Heart right ventricle (tissue), 16 donors: Measurements from ENCODE around the gene GASK1B. TPM values are rescaled to one million over a fixed set of nuclear protein-coding genes. Genes with fewer than 3 reads are reported as not detected.

Experiments
- ATAC-seq, 8 donors: fragments of 200-7000 bp; cut with Tn5 transposase; one replicate each; pipeline ENCODE4 v1.9.1; 2020; ENCODE audit warnings: mild to moderate bottlenecking in 8 of 8, moderate library complexity in 8 of 8, moderate number of reproducible peaks in 1 of 8
- DNase-seq, 2 donors: peaks; one replicate each; pipeline ENCODE4 v3.0.0-alpha.2; 2020
- H3K27ac ChIP-seq, 10 donors: fragments of 200-600 bp; sonication (generic) in 2 of 10; one replicate each; pipeline versions ENCODE4 v1.5.0 to v1.8.0; 2020 to 2022; ENCODE audit warnings: mild to moderate bottlenecking in 3 of 10
- H3K27me3 ChIP-seq, 7 donors: fragments of 200-600 bp; one replicate each; pipeline ENCODE4 v1.8.0; 2021 to 2022; ENCODE audit warnings: mild to moderate bottlenecking in 2 of 7
- H3K36me3 ChIP-seq, 9 donors: fragments of 200-600 bp; sonication (generic) in 1 of 9; one replicate each; pipeline versions ENCODE4 v1.5.0 to v1.8.0; 2020 to 2022; ENCODE audit warnings: mild to moderate bottlenecking in 2 of 9
- H3K4me1 ChIP-seq, 9 donors: fragments of 200-600 bp; sonication (generic) in 1 of 9; one replicate each; pipeline versions ENCODE4 v1.5.0 to v1.8.0; 2020 to 2022; ENCODE audit warnings: mild to moderate bottlenecking in 4 of 9
- H3K4me3 ChIP-seq, 10 donors: fragments of 200-600 bp; sonication (generic) in 2 of 10; one replicate each; pipeline versions ENCODE4 v1.5.0 to v1.8.0; 2020 to 2022; ENCODE audit warnings: mild to moderate bottlenecking in 7 of 10, moderate library complexity in 2 of 10
- H3K9me3 ChIP-seq, 11 donors: fragments of 200-600 bp in 10 of 11; sonication (generic) in 2 of 11; one replicate each; pipeline versions ENCODE4 v1.5.0 to v1.8.0; 2013 to 2022; ENCODE audit warnings: mild to moderate bottlenecking in 2 of 11, control low read depth in 1 of 11, moderate library complexity in 1 of 11
- CTCF ChIP-seq, 9 donors: fragments of 200-600 bp; sonication (generic) in 2 of 9; IDR thresholded peaks; one replicate each; pipeline versions ENCODE4 v1.5.0 to v1.8.0; 2021 to 2022; ENCODE audit warnings: antibody characterized with exemption in 9 of 9, mild to moderate bottlenecking in 5 of 9, moderate library complexity in 1 of 9
- WGBS, 2 donors: extraction: QIAGEN DNeasy Blood & Tissue Kit; methylation state at CpG; one replicate each; pipeline ENCODE4 v1.1.7; 2013; ENCODE audit warnings: inconsistent platforms in 1 of 2; 5-methylcytosine and 5-hydroxymethylcytosine counted together
- intact Hi-C, 10 donors: fragments of 100-400 bp; cut with DNase I; formaldehyde crosslinking; loops; one replicate each; pipeline versions ENCODE4 v1.11.1 to v1.14.2; 2022
- polyA plus RNA-seq, 2 donors: library from polyadenylated mRNA; stranded (reverse); fragments of 200-250 nt; gene quantifications; one replicate each; pipeline ENCODE4 v1.2.3, GENCODE V29; 2013
- total RNA-seq, 10 donors: library from RNA; stranded (reverse); fragmentation: NEBNext Ultra II Directional in 3 of 10; extraction: Animal tissue kit (Norgen Biotek cat#: 25700) in 3 of 10; gene quantifications; one replicate each; pipeline versions ENCODE4 v1.2.1 to v1.2.4, GENCODE V29; 2021 to 2023
- donor health status: Arrhythmogenic right ventricular cardiomyopathy.
- donor health status: ischemic (EF 13 %, LVEDD 7.1; RV severe dilation, severe dysfunction).
- donor health status: healthy with polysubstance abuse.
- donor health status: DM: no; HTN: yes; CAD: no.
- donor health status: DM: no; HTN: no; CAD: no.
- donor health status: ischemic (EF 25% LVEDD 6.9; RV normal size, moderate dysfunction).
- donor health status: ischemic (EF 25% LVEDD 5.7; RV mildly dilated, moderate dysfunction).
- donor health status: healthy.
- donor health status: DM: yes; HTN: yes; CAD: no.
- donor health status: Ischemic cardiomyopathy.
- donor health status: ischemic (EF 35%, LVEDD 5.7; RV mildly dilated, moderate dysfunction).
- donor health status: nonischemic (EF 11% LVEDD 7.7; RV severe dilation, severe dysfunction).
- donor health status: DM: yes; HTN: yes; CAD: no.
- donor health status: PGD.
- donor health status: ischemic (EF 29% LVEDD 5.4; RV normal size, mild dysfunction).
- donor health status: nonischemic (EF 23%, LVEDD 6.1; RV moderate dilation, normal function).

GASK1B gene
- total and polyA plus RNA-seq, 12 donors, result 12.4 to 109 (median 79.4) TPM

- H3K4me3 ChIP-seq, result no peak overlapping the region
- peaks cover 0 to 14% (median 0%) of the 10 kb centered on the region in 9 donors for H3K4me1 ChIP-seq
- 96 to 99% methylated on average over 3 of the region's 3 CpGs for WGBS, 2 donors
- H3K27me3 ChIP-seq, result no peaks in the 10 kb centered on the region
- no peak for TF ChIP-seq CTCF (IDR thresholded peaks at IDR 0.05)
- DNase-seq (no peak), ATAC-seq (no peak)
- peaks cover 0 to 5% (median 0%) of the 10 kb centered on the region in 11 donors for H3K9me3 ChIP-seq
- H3K36me3 ChIP-seq, result peaks cover 0 to 67% (median 5%) of the 10 kb centered on the region in 9 donors
- intact Hi-C loops, result no loop called here
- no peak overlapping the region for H3K27ac ChIP-seq
Measured at GRCh38 chr4:158203929-158204328, 31.1 kb upstream of the GASK1B start.

- H3K36me3 ChIP-seq, result peaks cover 0 to 72% (median 5%) of the 10 kb centered on the region in 9 donors
- 84 to 85% methylated on average over 2 of the region's 2 CpGs for WGBS, 2 donors
Measured at GRCh38 chr4:158203436-158203835, 30.6 kb upstream of the GASK1B start.

GRCh38 chr4:158202481-158202880 is 29.7 kb upstream of the GASK1B start:
- WGBS, 2 donors, result 47 to 60% methylated on average over 1 of the region's 1 CpG
- no peaks in the 10 kb centered on the region for H3K27me3 ChIP-seq

More at GRCh38 chr4:158203436-158203835, 30.6 kb upstream of the GASK1B start:
- intact Hi-C loops, result no loop called here
- no peak overlapping the region for H3K27ac ChIP-seq
- H3K4me3 ChIP-seq, result no peak overlapping the region
- H3K27me3 ChIP-seq, result no peaks in the 10 kb centered on the region
- H3K9me3 ChIP-seq, result peaks cover 0 to 5% (median 0%) of the 10 kb centered on the region in 11 donors
- peaks cover 0 to 10% (median 0%) of the 10 kb centered on the region in 9 donors for H3K4me1 ChIP-seq
- no peak for TF ChIP-seq CTCF (IDR thresholded peaks at IDR 0.05)
- no peak for DNase-seq
- ATAC-seq, result no peak

GRCh38 chr4:158201876-158202275 is 29.1 kb upstream of the GASK1B start:
- Histone ChIP-seq H3K4me3 (no peak overlapping the region), H3K36me3 (peaks cover 0 to 85% (median 5%) of the 10 kb centered on the region in 9 donors), H3K27me3 (no peaks in the 10 kb centered on the region), H3K27ac (peak overlapping the region in 1 of 10 donors; percentile 10), H3K4me1 (peaks cover 0 to 5% (median 0%) of the 10 kb centered on the region in 9 donors), H3K9me3 (no peaks in the 10 kb centered on the region)
- no peak for ATAC-seq
- intact Hi-C loops, result no loop called here
- TF ChIP-seq CTCF (IDR thresholded peaks at IDR 0.05), result no peak
- DNase-seq, result no peak

More at GRCh38 chr4:158202481-158202880, 29.7 kb upstream of the GASK1B start:
- H3K27ac ChIP-seq, result no peak overlapping the region
- peaks cover 0 to 2% (median 0%) of the 10 kb centered on the region in 11 donors for H3K9me3 ChIP-seq
- no peak for TF ChIP-seq CTCF (IDR thresholded peaks at IDR 0.05)
- intact Hi-C loops, result no loop called here
- no peak overlapping the region for H3K4me3 ChIP-seq
- DNase-seq (no peak), ATAC-seq (no peak)
- peaks cover 0 to 79% (median 5%) of the 10 kb centered on the region in 9 donors for H3K36me3 ChIP-seq
- H3K4me1 ChIP-seq, result peaks cover 0 to 5% (median 0%) of the 10 kb centered on the region in 9 donors
